Left lung (tissue), 10 donors: ENCODE results near the gene MLLT1. TPM values are rescaled to one million over a fixed set of nuclear protein-coding genes. Genes with fewer than 3 reads are reported as not detected.
A peak's percentile ranks its signal among the peaks of the same experiment; 100 is the strongest.

Experiments used
- ATAC-seq: fragments of 200-7000 bp; cut with Tn5 transposase; one replicate; pipeline ENCODE4 v1.9.1; 2020; ENCODE audit warnings: moderate library complexity
- DNase-seq, 4 donors: peaks; one replicate each; pipeline ENCODE4 v3.0.0-alpha.2; 2013 to 2020
- H3K27ac ChIP-seq, 2 donors: fragments of 200-600 bp; sonication (generic) in 1 of 2; one replicate each; pipeline versions ENCODE4 v1.5.0 to v1.8.0; 2020 to 2021
- H3K27me3 ChIP-seq, 2 donors: fragments of 200-600 bp; sonication (generic) in 1 of 2; one replicate each; pipeline versions ENCODE4 v1.5.0 to v1.8.0; 2020 to 2021
- H3K36me3 ChIP-seq, 2 donors: fragments of 200-600 bp; sonication (generic) in 1 of 2; one replicate each; pipeline versions ENCODE4 v1.5.0 to v1.8.0; 2020 to 2021
- H3K4me1 ChIP-seq, 2 donors: fragments of 200-600 bp; one replicate each; pipeline ENCODE4 v1.8.0; 2021
- H3K4me3 ChIP-seq, 2 donors: fragments of 200-600 bp; sonication (generic) in 1 of 2; one replicate each; pipeline versions ENCODE4 v1.5.0 to v1.8.0; 2020 to 2021; ENCODE audit warnings: mild to moderate bottlenecking in 1 of 2
- H3K9me3 ChIP-seq, 2 donors: fragments of 200-600 bp; sonication (generic) in 1 of 2; one replicate each; pipeline versions ENCODE4 v1.5.0 to v1.8.0; 2020 to 2021
- CTCF ChIP-seq, 2 donors: fragments of 200-600 bp; sonication (generic) in 1 of 2; IDR thresholded peaks; one replicate each; pipeline versions ENCODE4 v1.5.0 to v1.8.0; 2021; ENCODE audit warnings: antibody characterized with exemption in 2 of 2
- intact Hi-C, 2 donors: fragments of 100-400 bp; cut with DNase I; formaldehyde crosslinking; loops; one replicate each; pipeline versions ENCODE4 v1.11.2 to v1.14.2; 2022
- polyA plus RNA-seq, 6 donors: library from polyadenylated mRNA; unstranded; fragments of 120-200 nt; gene quantifications; one replicate each; pipeline ENCODE4 v1.2.1, GENCODE V29; 2013; ENCODE audit not compliant: insufficient read length in 6 of 6
- total RNA-seq, 2 donors: library from RNA; stranded (reverse); fragmentation: NEBNext Ultra II Directional; extraction: Animal tissue kit (Norgen Biotek cat#: 25700); gene quantifications; one replicate each; pipeline ENCODE4 v1.2.1, GENCODE V29; 2021
- donor health status: DM: no; HTN: yes; CAD: no.
- donor health status: DM: no; HTN: no; CAD: no.

MLLT1 gene
- total and polyA plus RNA-seq, 8 donors, result 69.3 to 106 (median 81.4) TPM

GRCh38 chr19:6234527-6234926 lies 45.2 kb downstream of the MLLT1 start:
- peaks cover 50 to 82% of the 10 kb centered on the region in 2 donors for H3K4me1 ChIP-seq
- H3K27me3 ChIP-seq, result no peaks in the 10 kb centered on the region
- peaks cover 0 to 11% of the 10 kb centered on the region in 2 donors for H3K36me3 ChIP-seq
- no peaks in the 10 kb centered on the region for H3K9me3 ChIP-seq
- H3K27ac ChIP-seq, result peak overlapping the region; percentile 57 to 87
- DNase-seq, result no peak
- TF ChIP-seq CTCF (IDR thresholded peaks at IDR 0.05), result no peak
- intact Hi-C loops, result no loop called here
- peak overlapping the region in 1 of 2 donors; percentile 14 for H3K4me3 ChIP-seq
- no peak for ATAC-seq

GRCh38 chr19:6233827-6234511 lies 45.8 kb downstream of the MLLT1 start:
- TF ChIP-seq CTCF (IDR thresholded peaks at IDR 0.05), result no peak
- peaks cover 0 to 13% of the 10 kb centered on the region in 2 donors for H3K36me3 ChIP-seq
- no peaks in the 10 kb centered on the region for H3K9me3 ChIP-seq
- H3K4me1 ChIP-seq, result peaks cover 46 to 77% of the 10 kb centered on the region in 2 donors
- DNase-seq, result peak in 3 of 4 donors; percentile 46 to 91 (median 85)
- intact Hi-C loops, result no loop called here
- peak overlapping the region in 1 of 2 donors; percentile 14 for H3K4me3 ChIP-seq
- H3K27ac ChIP-seq, result peak overlapping the region; percentile 57 to 87
- ATAC-seq, result peak; percentile 72
- H3K27me3 ChIP-seq, result no peaks in the 10 kb centered on the region

- Histone ChIP-seq H3K4me3 (no peak overlapping the region), H3K4me1 (peaks cover 40 to 77% of the 10 kb centered on the region in 2 donors), H3K36me3 (peaks cover 0 to 19% of the 10 kb centered on the region in 2 donors), H3K27me3 (no peaks in the 10 kb centered on the region), H3K9me3 (no peaks in the 10 kb centered on the region), H3K27ac (peak overlapping the region; percentile 57 to 87)
- DNase-seq, result peak in 3 of 4 donors; percentile 53 to 80 (median 55)
- TF ChIP-seq CTCF (IDR thresholded peaks at IDR 0.05), result no peak
- ATAC-seq, result peak; percentile 47
- intact Hi-C loops, result no loop called here
Observed at GRCh38 chr19:6233056-6233826, 46.5 kb downstream of the MLLT1 start.

GRCh38 chr19:6232601-6233055 lies 47.1 kb downstream of the MLLT1 start:
- H3K4me3 ChIP-seq, result no peak overlapping the region
- no peak for ATAC-seq
- TF ChIP-seq CTCF (IDR thresholded peaks at IDR 0.05), result no peak
- H3K36me3 ChIP-seq, result peaks cover 0 to 20% of the 10 kb centered on the region in 2 donors
- peaks cover 34 to 77% of the 10 kb centered on the region in 2 donors for H3K4me1 ChIP-seq
- no peaks in the 10 kb centered on the region for H3K27me3 ChIP-seq
- intact Hi-C loops, result no loop called here
- no peak for DNase-seq
- peak overlapping the region; percentile 22 to 87 for H3K27ac ChIP-seq
- no peaks in the 10 kb centered on the region for H3K9me3 ChIP-seq

GRCh38 chr19:6230991-6231448 lies 48.8 kb downstream of the MLLT1 start:
- no peak for ATAC-seq
- DNase-seq, result no peak
- Histone ChIP-seq H3K27me3 (no peaks in the 10 kb centered on the region), H3K27ac (peak overlapping the region in 1 of 2 donors; percentile 15), H3K36me3 (peaks cover 0 to 36% of the 10 kb centered on the region in 2 donors), H3K9me3 (no peaks in the 10 kb centered on the region), H3K4me3 (no peak overlapping the region), H3K4me1 (peaks cover 24 to 64% of the 10 kb centered on the region in 2 donors)
- TF ChIP-seq CTCF (IDR thresholded peaks at IDR 0.05), result no peak
- intact Hi-C loops, result no loop called here
